Occipital lobe (tissue), 2 donors: ENCODE results near the gene LRRC53. TPM values are rescaled to one million over a fixed set of nuclear protein-coding genes. Genes with fewer than 3 reads are reported as not detected.
A peak's percentile ranks its signal among the peaks of the same experiment; 100 is the strongest.

Experiments
- DNase-seq: peaks from one replicate; lab custom pipeline; 2025; lab: John Stamatoyannopoulos, UW
- total RNA-seq: library from RNA; depleted of rRNA; stranded (reverse); fragments of >200 nt; gene quantifications from one replicate; pipeline ENCODE4 v1.2.3, GENCODE V29; 2014

Gene LRRC53
- total RNA-seq = not detected

GRCh38 chr1:74512170-74512915 is at the start of gene LRRC53:
Gene LRRC53 (minus strand): TSS chr1:74512611. CDS start chr1:74483349, 29,262 bp downstream.
- DNase-seq = peak; percentile 60

GRCh38 chr1:74549932-74550331 is 37.5 kb upstream of the LRRC53 start:
- no peak for DNase-seq

- no peak for DNase-seq
Measured at GRCh38 chr1:74548961-74549750, 36.7 kb upstream of the LRRC53 start.

DNA sequence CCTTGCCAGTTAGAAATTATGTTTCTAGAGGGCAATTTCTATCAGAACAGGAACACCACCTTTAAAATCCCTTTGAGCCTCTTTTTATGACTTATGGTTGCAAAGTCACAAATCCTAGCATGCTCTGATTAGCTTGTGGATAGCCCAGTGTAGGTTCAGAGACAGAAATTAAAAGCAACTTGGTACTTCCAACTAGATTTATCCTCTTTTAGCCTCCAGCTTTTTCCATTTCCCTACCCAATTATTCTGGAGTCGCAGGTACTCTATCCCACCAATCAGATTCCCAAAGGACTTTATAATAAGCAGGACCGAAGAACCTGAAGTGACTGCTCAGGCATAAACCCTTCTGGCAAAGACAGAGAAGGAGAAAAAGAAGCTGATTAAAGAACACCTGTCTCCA is 33.4 kb upstream of the LRRC53 start:
- no peak for DNase-seq

DNA sequence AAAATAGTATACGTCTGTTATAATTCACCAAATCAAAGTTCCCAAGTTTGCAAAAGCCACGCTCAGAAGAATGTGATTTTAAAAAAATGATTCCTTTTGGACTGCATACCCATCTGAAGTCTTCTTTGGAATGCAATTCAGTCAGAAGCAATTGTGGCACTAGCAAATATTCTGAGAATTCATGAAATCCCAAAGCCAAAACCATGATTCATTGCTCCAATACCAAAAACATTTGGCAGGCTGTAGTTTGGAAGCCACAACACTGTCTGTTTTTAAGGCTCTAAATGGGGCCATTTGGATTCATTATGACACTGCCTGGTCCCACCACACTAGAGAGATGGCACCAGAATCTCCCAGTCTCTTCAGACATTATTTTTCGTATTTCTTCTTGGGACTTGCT is 21.8 kb upstream of the LRRC53 start:
- DNase-seq = no peak

GRCh38 chr1:74531796-74532195 is 19.4 kb upstream of the LRRC53 start:
- no peak for DNase-seq

GRCh38 chr1:74530892-74531291 is 18.5 kb upstream of the LRRC53 start:
- no peak for DNase-seq

- no peak for DNase-seq
Measured at GRCh38 chr1:74528123-74528522, 15.7 kb upstream of the LRRC53 start.

DNA sequence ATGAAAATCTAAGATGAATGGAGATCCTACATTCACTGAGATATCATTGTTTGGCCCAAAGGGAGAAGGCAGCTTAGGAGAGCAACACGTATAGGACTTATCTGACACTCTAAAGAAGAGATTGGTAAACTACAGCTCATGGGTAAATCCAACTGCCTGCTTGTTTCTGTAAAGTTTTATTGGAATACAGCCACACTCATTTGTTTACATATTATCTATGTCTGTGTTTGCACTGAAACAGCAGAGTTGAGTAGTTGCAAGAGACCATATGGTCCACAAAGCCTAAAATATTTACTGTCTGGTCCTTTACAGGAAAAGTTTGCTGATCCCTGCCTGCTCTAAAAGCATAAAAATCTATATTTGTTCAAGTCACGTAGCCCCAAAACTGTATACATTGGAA is 14.3 kb upstream of the LRRC53 start:
- no peak for DNase-seq

DNA sequence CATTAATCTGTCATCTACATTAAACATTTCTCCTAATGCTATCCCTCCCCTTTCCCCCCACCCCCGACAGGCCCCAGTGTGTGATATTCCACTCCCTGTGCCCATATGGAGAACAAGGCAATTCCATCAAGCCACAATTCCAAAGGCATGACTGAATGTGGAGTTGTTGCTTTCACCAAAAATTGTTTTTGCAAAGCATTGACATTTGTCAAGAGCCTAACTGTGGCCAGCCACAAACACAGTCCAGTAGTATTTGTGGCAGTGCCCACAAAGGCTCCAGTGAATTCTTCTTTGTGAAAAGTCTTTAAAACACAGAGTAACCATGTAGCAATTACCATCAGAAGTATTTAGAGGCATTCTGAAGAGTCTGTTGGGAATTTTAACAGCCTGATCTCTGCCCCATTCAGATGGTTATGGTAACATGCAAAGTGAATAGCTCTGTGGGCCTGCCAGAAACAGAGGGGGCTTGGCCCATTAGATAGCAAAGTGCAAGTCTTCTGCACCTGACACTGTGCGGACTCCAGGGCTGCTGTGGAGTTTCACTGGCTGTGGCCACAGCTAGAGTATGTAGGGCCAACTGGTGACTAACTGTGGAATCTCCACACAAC is 11.6 kb upstream of the LRRC53 start:
- DNase-seq = no peak

- DNase-seq = no peak
Measured at GRCh38 chr1:74522148-74522547, 9.7 kb upstream of the LRRC53 start.

DNA sequence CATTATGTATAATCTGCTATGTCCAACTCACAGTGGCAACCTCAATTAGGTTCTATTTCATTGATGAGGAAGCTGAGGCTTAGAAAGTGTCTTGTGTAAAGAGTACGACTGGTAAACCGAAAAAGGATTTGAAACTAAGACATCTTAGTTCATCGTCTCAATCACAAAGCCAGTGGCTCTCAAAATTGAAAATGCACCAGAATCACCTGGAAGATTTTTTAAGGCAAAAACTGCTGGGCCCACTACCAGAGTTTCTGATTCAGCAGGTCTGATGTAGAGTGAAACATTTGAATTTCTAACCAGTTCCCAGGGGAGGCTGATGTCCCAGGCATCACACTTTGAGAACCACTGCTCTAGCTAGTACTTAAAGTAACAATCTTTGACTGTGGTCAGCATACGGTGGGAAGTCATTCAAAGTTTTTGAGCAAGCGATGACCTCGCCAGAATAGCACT is 5.2 kb upstream of the LRRC53 start:
- no peak for DNase-seq

GRCh38 chr1:74513411-74514300 is 1.2 kb upstream of the LRRC53 start:
- no peak for DNase-seq

DNA sequence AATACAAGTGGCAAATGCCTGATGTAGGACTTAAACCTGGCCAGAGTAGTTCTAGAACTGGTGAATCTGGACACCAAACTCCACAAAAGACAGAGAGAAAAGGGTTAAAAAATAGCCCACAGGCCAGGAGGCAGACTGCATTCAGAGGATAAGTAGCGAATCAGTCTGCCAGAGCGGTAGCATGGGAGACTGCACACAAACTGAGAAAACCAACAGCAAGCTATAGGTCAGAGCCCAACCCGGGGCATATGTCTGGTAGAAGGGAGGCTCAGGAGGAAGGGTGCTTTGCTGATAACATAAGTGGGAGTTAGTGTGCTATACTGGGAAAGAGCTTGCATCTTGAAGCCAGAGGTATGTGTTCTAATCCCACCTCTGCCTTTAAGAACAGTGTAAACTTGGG is 4.0 kb downstream of the LRRC53 start:
- no peak for DNase-seq

- no peak for DNase-seq
Measured at GRCh38 chr1:74505928-74506710, 6.3 kb downstream of the LRRC53 start.

DNA sequence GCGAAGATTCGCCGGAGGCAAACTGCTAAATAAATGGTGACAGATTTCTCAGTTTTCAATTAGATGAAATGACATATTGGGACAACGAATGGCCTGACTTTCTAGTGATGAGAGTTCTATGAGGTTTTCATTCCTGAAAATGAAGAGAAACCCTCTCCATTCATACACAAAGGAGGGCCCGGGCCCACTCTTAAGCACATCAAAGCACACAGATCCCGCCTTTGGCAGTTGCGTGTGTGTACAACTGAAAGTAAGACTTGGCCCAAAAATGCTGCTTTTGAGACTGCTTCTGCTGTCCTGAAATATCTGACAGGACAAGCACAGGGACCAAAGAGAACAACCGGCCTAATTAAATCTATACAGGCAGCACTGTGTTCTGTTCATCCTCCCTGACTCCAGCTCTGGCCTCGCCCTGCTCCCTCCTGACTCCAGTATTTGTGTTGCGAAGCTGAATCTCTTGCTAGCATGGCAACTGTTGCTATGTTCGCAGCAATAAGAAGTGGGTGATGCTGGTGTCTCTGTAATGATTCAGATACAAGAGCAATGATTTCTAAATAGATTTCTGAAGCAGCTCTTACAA is 7.4 kb downstream of the LRRC53 start:
- DNase-seq = peak; percentile 35

- DNase-seq = peak; percentile 64
Measured at GRCh38 chr1:74504125-74504932, 8.1 kb downstream of the LRRC53 start.

DNA sequence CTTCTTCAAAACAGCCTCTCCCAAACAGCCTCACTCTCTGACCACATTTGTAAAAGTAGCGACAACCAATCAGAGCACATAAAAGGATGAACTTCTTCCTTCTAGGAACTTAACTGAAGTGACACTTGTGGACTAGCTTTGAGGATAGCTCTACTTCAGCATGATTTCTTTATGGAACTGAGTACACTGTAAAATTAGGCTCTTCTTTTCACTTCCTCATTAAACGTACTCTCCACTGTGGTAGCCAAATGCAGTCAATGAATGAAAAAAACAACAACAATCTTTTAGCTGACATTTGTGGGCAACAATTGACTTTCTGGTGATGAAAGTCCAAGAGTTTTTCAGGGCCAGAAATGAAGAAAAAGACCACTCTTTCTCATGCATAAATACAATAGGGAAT is 9.6 kb downstream of the LRRC53 start:
- no peak for DNase-seq

GRCh38 chr1:74502432-74502831 is 10.0 kb downstream of the LRRC53 start:
- no peak for DNase-seq
